ENCODE data around the gene VSIG1. TPM values are rescaled to one million over a fixed set of nuclear protein-coding genes. Genes with fewer than 3 reads are reported as not detected.

VSIG1 gene
- total RNA-seq, 1 experiment from 2014 or later, result 1.5 TPM

DNA sequence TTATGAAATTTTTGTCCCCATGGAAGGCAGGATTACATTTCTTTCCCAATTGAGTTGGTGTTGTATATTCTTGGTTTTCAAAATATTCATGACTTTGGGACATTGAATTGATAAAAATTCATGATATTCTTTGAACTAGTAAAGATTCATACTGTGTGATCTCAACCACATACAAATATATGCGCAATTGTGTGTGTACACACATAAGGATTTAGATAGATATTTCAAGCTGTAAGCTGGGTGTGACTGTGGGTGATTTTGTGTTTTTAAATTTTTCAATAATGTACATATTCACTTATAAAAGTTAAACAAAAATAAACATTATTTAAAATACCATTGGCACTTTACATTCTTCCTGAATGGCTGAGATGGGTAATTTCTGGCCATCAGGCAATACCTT lies 19.5 kb upstream of the VSIG1 start:
- H3K23ac ChIP-seq (ENCODE audit: insufficient read length, low read depth, low read length), result no peak overlapping the region

More for the DNA sequence above, 19.5 kb upstream of the VSIG1 start:
- Mint-ChIP-seq H3K4me1 (0 out of 4 replicates have a peak, but pooled peaks cover 0 to 5% of the 10 kb centered on the region in 2 experiments), H3K9me3 (peaks cover 0 to 19% of the 10 kb centered on the region in 2 experiments; a peak in 2 of 5 replicates), H3K27me3 (ENCODE audit: low read depth) (no peaks in the 10 kb centered on the region), H3K4me3 (no peak overlapping the region), H3K27ac (no peak overlapping the region), H3K36me3 (ENCODE audit: insufficient read depth in 1 of 3, low read depth in 3 of 3) (no peaks in the 10 kb centered on the region)
- no peaks in the 10 kb centered on the region for H3K79me1 ChIP-seq (ENCODE audit: insufficient read depth, low read depth, low read length, poor library complexity, severe bottlenecking)
- no peak overlapping the region for H3K18ac ChIP-seq (ENCODE audit: insufficient read length, low read depth, low read length)
- no peak overlapping the region for H2BK12ac ChIP-seq (ENCODE audit: insufficient read length, low read depth, low read length)
- no peak overlapping the region for H4K8ac ChIP-seq (replicated peaks; ENCODE audit: insufficient read length, low read depth, low read length)
- no peak overlapping the region for H2BK20ac ChIP-seq (ENCODE audit: low read depth, low read length, poor library complexity, severe bottlenecking)
- H2AK5ac ChIP-seq (ENCODE audit: insufficient read length, low read length), result no peak overlapping the region
- no peaks in the 10 kb centered on the region for H3K9me3 ChIP-seq (ENCODE audit: control insufficient read depth, low read depth, low read length)
- no peaks in the 10 kb centered on the region for H4K20me1 ChIP-seq (ENCODE audit: control insufficient read depth, insufficient read depth, insufficient read length)
- TF ChIP-seq, protein P1, sequence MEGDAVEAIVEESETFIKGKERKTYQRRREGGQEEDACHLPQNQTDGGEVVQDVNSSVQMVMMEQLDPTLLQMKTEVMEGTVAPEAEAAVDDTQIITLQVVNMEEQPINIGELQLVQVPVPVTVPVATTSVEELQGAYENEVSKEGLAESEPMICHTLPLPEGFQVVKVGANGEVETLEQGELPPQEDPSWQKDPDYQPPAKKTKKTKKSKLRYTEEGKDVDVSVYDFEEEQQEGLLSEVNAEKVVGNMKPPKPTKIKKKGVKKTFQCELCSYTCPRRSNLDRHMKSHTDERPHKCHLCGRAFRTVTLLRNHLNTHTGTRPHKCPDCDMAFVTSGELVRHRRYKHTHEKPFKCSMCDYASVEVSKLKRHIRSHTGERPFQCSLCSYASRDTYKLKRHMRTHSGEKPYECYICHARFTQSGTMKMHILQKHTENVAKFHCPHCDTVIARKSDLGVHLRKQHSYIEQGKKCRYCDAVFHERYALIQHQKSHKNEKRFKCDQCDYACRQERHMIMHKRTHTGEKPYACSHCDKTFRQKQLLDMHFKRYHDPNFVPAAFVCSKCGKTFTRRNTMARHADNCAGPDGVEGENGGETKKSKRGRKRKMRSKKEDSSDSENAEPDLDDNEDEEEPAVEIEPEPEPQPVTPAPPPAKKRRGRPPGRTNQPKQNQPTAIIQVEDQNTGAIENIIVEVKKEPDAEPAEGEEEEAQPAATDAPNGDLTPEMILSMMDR (conservative IDR thresholded peaks at IDR 0.05), result no peak
- no peak overlapping the region for H3K4me2 ChIP-seq (ENCODE audit: insufficient read depth, insufficient read length, low read length)
- H4K91ac ChIP-seq (ENCODE audit: insufficient read length, low read depth, low read length), result no peak overlapping the region
- WGBS (ENCODE audit: extremely low coverage, insufficient read length, low lambda C conversion rate), result no CpG with 5 or more reads among the region's 1 CpG
- H2BK120ac ChIP-seq (ENCODE audit: low read depth, low read length, poor library complexity, severe bottlenecking), result no peak overlapping the region
- H3T11ph ChIP-seq (ENCODE audit: low read length), result no peak overlapping the region
- no peaks in the 10 kb centered on the region for H3K23me2 ChIP-seq (ENCODE audit: insufficient read length, low read depth, low read length, poor library complexity, severe bottlenecking)
- no peak overlapping the region for H3K9ac ChIP-seq (ENCODE audit: extremely low read depth, insufficient read length, low read length)
- no peak overlapping the region for H2AFZ ChIP-seq (ENCODE audit: low read length)
- no peak overlapping the region for H3K14ac ChIP-seq (ENCODE audit: insufficient read depth, low read length)
- H3K27ac ChIP-seq (ENCODE audit: insufficient read length, low read depth, low read length), result no peak overlapping the region
- H3K79me2 ChIP-seq (ENCODE audit: insufficient read depth, low read length), result no peaks in the 10 kb centered on the region
- no peak overlapping the region for H2BK5ac ChIP-seq (ENCODE audit: insufficient read length, low read length)
- no peak overlapping the region for H2BK15ac ChIP-seq (ENCODE audit: low read depth, low read length)
- no peak for DNase-seq
- H4K5ac ChIP-seq (ENCODE audit: insufficient read length, low read depth, low read length), result no peak overlapping the region
- no peak overlapping the region for H3K4ac ChIP-seq (ENCODE audit: low read depth, low read length)
- no peak overlapping the region for H3K56ac ChIP-seq (ENCODE audit: insufficient read length, low read depth, low read length)
- H3K27me3 ChIP-seq (ENCODE audit: insufficient read depth, low read length), result no peaks in the 10 kb centered on the region
- no peaks in the 10 kb centered on the region for H3K4me1 ChIP-seq (ENCODE audit: insufficient read depth, low read length)
